ENCODE results near the gene MEDAG.

DNA sequence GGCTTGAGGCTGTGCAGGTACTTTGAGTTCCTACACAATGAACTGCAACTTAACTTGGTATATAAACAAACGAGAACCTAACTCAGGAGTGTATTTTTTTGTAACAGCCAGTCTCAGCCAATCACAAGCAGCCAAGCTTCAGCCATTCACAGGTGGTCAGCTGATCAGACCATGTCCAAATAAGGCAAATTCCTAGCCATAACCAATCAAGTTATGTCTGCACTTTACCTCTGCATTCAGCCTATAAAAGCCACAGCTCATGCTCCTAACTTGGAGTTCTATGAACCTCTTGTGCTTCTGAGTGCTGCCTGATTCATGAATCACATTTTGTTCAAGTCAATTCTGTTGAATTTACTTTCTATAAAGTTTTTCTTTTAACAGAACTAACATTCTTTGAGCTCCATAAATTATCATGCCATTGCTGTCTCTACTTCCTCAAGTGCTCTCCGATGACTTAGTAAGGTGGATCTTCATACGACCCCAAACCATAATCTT is 16.8 kb upstream of the MEDAG start:
- TF ChIP-seq, protein P1, sequence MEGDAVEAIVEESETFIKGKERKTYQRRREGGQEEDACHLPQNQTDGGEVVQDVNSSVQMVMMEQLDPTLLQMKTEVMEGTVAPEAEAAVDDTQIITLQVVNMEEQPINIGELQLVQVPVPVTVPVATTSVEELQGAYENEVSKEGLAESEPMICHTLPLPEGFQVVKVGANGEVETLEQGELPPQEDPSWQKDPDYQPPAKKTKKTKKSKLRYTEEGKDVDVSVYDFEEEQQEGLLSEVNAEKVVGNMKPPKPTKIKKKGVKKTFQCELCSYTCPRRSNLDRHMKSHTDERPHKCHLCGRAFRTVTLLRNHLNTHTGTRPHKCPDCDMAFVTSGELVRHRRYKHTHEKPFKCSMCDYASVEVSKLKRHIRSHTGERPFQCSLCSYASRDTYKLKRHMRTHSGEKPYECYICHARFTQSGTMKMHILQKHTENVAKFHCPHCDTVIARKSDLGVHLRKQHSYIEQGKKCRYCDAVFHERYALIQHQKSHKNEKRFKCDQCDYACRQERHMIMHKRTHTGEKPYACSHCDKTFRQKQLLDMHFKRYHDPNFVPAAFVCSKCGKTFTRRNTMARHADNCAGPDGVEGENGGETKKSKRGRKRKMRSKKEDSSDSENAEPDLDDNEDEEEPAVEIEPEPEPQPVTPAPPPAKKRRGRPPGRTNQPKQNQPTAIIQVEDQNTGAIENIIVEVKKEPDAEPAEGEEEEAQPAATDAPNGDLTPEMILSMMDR (conservative IDR thresholded peaks at IDR 0.05) = no peak
- no peak for TF ChIP-seq ZFX (IDR thresholded peaks at IDR 0.05)

All from C4-2B (cell line).